Measurements from ENCODE around the gene CEMP1.

CEMP1 gene

DNA sequence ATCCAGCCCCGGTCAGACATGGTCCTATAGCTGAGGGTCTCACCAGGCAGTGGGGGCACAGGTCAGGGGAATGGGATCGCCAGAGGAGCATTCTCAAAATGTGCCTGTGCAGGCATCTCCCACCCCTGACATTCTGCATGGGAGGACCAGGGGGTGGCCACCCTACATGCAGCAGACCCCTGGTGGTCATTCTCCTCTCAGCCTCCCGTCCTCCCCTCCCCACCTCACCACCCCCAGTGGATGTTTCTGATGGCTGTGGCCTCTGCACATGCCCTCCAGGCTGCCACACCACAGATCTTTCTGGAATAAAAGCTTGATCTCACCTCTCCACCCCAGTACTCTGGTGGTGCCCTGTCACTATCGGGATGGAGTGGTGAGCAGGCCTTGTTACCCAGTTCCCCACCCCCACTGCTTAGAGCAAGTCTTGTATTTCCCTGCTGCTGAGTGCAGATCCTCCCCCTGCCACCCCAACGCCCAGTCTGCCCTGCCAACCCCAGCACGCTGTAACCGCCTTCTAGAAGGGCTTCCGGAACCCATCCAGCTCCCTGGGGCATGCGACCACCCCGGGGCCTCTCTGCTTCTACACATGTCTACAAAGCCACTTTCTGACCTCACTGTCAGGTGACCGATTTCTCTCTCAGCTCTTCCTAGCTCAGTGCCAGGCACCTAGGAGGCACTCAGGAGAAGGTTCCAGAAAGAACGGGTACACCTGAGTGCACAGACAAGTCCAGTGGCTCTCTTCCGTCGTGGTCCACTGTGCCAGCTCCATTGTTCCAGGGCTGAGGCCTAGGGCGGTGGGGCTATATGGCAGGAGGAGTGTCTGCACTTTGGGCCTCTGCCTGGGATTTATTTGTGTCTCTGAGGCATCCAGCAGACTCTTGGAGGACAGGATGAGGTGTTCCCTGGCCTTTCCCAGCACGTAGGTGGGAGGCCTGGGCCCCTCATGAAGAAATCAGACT, 47.0 kb downstream of the CEMP1 start:
- no peak for DNase-seq

GRCh38 chr16:2482708-2483534, 48.3 kb downstream of the CEMP1 start:
- no peak for DNase-seq

GRCh38 chr16:2482249-2482648, 49.0 kb downstream of the CEMP1 start:
- no peak for DNase-seq

DNA sequence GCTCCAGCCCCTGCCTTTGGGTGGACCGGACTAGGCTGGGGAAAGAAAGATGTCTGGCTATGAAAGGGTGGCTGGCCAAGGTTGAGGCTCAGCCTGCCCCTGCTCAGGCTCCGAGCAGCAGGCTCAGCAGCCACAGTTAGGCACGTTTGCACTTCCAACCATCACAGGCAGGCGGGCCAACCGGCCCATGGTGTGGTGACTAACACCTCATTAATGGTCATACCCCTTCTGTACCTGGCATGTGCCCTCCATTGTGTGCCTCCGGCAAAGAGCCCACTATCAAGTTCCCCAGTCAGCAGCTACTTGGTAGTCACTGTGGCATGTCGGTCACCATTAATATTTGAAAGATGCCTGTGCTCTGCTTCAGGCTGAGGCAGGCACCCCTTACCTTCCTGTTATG, 49.5 kb downstream of the CEMP1 start:
- no peak for DNase-seq

DNA sequence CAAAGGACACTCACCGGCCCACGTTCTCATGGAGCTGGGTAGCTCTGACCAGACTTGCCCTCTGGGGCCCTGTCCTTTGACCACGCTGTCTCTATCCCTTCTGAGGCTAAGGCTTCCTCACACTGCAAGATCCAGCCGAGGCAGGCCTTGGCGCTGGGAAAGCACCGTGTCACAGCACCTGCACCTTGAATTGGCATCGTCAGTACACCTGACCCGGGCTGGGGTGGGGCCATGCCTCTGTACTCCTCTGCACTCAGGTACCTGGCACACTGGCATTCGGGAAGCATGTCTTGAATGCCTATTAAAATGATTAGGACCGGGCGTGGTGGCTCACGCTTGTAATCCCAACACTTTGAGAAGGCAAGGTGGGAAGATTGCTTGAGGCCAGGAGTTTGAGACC, 50.3 kb downstream of the CEMP1 start:
- no peak for DNase-seq

Measured in activated naive CD4-positive, alpha-beta T cell (primary cell).